Stimulated activated CD4-positive, alpha-beta T cell treated with anti-CD3 and anti-CD28 coated beads, Interleukin-12 subunit alpha, Interleukin-12 subunit beta, amount 100 ng/mL, for 24 hours (primary cell): ENCODE data around the gene DCHS2.
"Not testable (repeated sequence)": the region's sequence is repeated elsewhere in the genome, so short reads cannot be mapped to it uniquely, and the experiment has no call there.

Source experiments
- DNase-seq, 2 experiments: peaks; one replicate each; pipeline ENCODE4 v3.0.0-alpha.2; 2020; ENCODE audit warnings: low read depth in 2 of 2

The DCHS2 gene

DNA sequence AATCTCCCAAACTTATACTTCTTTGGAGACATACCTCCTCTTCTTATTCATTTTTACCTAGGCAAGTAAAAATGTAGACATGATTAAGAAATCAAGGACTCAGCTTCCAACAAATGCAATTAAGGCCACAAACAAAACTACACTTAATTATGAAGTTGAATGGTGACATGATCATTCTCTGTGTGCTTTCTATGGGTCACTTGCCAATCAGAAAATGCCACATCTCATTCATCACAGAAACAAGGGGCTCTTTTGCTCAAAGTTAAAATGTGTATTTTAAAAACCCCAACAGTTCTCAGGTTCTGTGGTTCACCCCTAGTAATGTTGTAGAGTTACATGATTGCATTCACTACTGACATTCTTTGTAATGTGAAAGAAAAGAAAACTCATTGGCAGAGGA, 273.5 kb downstream of the DCHS2 start:
- no peak for DNase-seq

DNA sequence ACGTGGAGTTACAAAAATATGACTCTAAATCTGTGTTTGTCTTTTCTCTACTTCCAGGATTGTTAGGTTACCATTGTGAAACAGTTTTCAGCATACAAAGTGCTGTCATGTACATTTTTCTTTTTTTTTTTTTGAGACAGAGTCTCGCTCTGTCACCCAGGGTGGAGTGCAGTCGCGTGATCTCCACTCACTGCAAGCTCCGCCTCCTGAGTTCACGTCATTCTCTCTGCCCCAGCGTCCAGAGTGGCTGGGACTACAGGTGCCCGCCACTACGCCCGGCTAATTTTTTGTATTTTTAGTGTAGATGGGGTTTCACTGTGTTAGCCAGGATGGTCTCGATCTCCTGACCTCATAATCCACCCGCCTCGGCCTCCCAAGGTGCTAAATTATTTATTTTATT, 274.2 kb downstream of the DCHS2 start:
- DNase-seq: not testable (repeated sequence)

DNA sequence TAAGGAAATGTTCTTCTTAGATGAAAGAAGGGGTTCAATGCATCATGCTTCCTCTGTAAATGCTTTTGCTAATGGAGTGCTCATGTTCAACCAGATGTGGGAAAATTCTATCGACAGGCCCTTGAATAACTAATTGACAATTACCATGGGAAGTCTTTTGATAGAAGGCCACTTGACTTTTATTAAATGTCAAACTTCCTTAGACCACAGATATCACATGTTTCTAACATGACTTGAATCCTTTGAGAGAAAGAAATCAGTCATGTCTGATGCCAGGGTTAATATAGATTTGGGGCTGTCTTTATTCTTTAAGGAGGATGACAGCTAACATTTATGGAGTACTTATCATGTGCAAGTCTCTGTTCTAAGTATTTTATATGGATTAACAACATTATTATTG, 280.1 kb downstream of the DCHS2 start:
- DNase-seq: no peak

DNA sequence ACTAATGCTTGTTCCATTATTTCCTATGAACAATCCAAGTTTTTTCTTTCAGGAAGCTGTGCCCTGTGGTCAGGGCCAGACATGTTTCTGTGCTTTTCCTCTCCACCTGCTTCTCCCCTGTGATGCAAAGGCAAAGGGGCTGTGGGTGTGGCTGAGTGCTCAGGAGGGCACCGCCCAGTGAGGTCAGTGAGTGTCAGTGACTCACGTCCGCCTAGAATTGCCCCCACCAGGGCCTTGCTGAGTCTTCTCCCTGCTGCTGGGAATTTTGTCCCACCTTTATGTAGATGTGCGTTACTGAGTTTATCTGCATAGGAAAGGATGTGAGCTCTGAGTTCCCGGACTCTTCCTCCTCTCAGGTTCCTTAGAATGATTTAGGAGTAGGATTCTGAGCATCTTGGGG, 283.2 kb downstream of the DCHS2 start:
- no peak for DNase-seq

DNA sequence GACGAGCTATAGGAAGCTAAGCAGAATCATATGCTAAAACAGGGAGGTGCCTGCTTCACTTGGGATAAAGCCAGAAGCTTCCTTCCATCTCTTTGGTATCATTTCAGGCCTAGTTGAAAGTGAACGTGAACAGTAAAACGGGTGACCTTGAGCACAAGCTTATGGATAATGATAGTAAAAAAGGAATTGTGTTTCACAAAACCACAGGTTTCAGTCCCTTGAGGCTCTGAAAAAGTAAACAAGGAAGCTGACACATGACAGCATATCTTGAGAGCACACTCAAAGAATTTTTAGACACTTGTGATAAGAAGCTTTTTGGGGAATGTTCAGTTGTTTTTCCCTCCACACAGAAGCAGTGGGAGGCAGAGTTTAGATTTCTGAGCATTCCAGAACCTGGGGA, 286.1 kb downstream of the DCHS2 start:
- DNase-seq: no peak

DNA sequence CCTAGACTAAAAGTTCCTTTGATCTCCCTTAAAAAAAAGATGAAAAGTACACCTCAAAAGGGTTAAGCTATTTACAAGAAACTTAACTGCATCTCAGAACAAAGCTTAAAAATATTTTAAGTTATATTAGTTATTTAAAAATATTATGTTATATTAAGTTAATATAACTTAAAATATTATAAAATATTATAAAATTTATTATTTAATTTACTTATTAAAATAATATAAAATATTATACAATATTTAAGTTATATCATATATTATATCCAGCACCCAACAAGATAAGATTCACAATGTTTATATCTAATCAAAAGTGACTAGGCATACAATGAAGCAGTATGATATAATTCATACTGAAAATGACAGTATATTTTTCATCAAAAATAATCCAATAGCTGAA, 296.9 kb downstream of the DCHS2 start:
- no peak for DNase-seq

DNA sequence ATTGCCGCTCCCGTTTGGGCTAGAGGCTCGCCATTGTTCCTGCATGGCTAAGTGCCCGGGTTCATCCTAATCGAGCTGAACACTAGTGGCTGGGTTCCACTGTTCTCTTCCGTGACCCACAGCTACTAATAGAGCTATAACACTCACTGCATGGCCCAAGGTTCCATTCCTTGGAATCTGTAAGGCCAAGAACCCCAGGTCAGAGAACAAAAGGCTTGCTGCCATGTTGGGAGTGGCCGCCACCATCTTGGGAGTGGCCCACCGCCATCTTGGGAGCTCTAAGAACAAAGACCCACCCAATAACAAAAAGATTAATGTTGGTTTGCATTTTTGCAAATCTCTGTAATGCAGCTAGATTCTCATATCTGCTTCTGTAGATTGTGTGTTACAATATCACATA, 299.0 kb downstream of the DCHS2 start:
- DNase-seq: no peak

DNA sequence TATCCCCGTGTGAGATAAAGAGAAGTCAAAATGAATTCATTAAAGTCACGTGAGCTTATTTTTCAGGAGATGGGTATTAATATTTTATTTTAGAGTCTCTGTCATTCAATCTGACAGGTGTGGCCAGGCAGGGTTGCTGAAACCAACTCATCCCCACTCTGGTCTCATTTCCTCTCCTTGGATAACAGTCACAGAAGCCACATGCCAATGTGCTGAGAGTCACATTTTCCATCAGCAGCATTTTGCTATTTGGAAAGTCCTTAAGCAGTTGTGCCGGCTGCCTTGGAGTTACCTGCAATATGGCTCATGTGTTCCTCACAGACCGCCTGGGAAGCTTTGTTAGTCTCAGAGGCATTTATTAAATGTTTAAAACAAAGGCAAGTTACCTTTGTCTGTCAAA, 302.3 kb downstream of the DCHS2 start:
- DNase-seq: no peak

DNA sequence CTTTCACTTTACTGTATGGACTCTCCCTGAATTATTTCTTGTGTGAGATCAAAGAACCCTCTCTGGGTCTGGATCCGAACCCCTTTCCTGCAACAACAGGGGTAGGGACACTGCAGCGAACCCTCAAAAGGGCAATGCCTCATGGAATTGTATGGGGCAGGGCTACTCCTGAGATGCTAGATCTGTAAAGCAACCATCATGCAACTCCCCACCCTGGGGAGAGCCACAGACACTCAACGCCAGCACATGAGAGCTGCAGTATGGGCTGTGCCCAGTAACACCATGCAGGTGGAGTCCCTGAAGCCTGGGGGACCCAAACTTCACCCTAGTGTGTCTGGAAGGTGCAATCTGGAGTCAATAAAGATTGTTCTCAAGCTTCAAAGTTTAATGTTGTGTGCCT, 304.7 kb downstream of the DCHS2 start:
- no peak for DNase-seq

DNA sequence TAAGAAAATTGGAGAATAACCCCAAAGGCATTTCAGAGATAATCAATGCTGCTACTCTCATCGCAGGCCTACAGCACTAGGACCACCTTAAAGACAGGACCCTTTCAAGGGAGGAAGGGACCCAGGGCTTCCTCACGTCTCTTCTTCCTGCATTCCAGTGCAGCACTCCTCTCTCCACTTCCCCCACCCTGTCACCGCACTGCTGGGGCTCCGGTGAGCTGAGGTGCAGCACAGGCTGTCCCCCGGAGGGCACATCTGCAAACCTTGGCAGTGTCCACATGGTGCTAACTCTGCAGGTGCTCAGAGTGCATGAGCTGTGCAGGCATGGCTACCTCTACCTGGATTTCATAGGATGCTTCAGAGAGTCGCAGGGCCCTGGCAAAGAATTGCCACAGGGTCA, 305.6 kb downstream of the DCHS2 start:
- no peak for DNase-seq

DNA sequence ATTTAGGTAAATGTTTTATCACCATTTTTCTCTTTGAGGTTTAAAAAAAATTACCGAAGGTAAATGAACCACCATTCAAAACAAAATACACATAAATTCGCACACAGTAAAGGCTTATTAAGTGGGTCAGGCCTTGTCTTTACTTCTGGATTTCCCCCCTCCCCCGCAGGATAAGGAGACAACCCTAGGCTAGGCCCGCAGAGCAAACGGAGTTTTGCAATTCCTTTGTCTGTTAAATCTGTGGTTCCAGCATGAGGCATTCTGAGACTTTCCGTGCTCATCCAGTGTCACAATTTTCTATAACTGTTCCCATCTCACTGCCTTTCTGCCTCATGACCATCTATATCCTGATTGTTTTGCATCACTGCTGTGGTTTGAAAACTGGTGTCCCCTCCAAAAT, 307.4 kb downstream of the DCHS2 start:
- DNase-seq: no peak

DNA sequence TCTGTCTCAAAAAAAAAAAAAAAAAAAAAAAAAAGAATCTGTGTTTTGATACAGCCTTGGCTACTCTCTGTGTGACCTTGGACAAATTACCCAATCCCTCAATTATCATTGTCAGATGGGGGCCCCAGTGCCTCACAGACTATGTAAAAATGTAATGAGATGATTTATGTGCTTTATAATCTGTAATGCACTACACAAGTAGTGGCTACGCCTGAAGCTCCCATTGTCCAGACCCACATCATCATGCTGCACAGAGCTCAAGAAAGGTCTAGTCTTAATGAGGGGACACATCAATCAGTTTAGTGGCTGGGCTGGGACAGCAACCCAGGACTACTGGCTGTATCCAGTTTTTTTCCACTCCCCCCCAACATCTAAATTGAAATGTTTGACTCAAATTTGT, 308.3 kb downstream of the DCHS2 start:
- no peak for DNase-seq
